ENCODE results near the gene TP53RK. TPM values are rescaled to one million over a fixed set of nuclear protein-coding genes. Genes with fewer than 3 reads are reported as not detected.

Gene TP53RK
- total and polyA plus RNA-seq, 2 experiments from 2014 or later, result 24.2 to 26.0 TPM

- Histone ChIP-seq H3K9me2 (ENCODE audit: insufficient read depth) (no peaks in the 10 kb centered on the region), H3K4me1 (ENCODE audit: insufficient read depth) (no peaks in the 10 kb centered on the region), H3K36me3 (ENCODE audit: insufficient read depth) (no peaks in the 10 kb centered on the region), H3K27ac (ENCODE audit: low read depth) (no peak overlapping the region), H3F3A (replicated peaks; ENCODE audit: low read depth) (no peaks in the 10 kb centered on the region), H3K79me2 (replicated peaks; ENCODE audit: insufficient read depth) (no peaks in the 10 kb centered on the region), H4K20me1 (replicated peaks; ENCODE audit: insufficient read depth) (no peaks in the 10 kb centered on the region; the same call in 1 of the 2 replicates), H2AFZ (no peak overlapping the region), H3K27me3 (ENCODE audit: insufficient read depth) (peaks cover 21% of the 10 kb centered on the region; the same call in 1 of the 2 replicates), H3K4me2 (no peak overlapping the region), H3K4me3 (no peak overlapping the region)
- Mint-ChIP-seq H3K36me3 (ENCODE audit: low read depth) (no peaks in the 10 kb centered on the region), H3K27me3 (ENCODE audit: insufficient read depth, low read depth, poor library complexity) (peaks cover 14% of the 10 kb centered on the region), H3K4me1 (peaks cover 10% of the 10 kb centered on the region), H3K9me3 (no peaks in the 10 kb centered on the region), H3K27ac (no peak overlapping the region), H3K4me3 (no peak overlapping the region)
- DNase-seq (ENCODE audit: low spot score) (no peak), ATAC-seq (no peak)
- no peak for TF ChIP-seq STAT1 (IDR thresholded peaks at IDR 0.05; ENCODE audit: unreplicated experiment)
- TF ChIP-seq, protein P1, sequence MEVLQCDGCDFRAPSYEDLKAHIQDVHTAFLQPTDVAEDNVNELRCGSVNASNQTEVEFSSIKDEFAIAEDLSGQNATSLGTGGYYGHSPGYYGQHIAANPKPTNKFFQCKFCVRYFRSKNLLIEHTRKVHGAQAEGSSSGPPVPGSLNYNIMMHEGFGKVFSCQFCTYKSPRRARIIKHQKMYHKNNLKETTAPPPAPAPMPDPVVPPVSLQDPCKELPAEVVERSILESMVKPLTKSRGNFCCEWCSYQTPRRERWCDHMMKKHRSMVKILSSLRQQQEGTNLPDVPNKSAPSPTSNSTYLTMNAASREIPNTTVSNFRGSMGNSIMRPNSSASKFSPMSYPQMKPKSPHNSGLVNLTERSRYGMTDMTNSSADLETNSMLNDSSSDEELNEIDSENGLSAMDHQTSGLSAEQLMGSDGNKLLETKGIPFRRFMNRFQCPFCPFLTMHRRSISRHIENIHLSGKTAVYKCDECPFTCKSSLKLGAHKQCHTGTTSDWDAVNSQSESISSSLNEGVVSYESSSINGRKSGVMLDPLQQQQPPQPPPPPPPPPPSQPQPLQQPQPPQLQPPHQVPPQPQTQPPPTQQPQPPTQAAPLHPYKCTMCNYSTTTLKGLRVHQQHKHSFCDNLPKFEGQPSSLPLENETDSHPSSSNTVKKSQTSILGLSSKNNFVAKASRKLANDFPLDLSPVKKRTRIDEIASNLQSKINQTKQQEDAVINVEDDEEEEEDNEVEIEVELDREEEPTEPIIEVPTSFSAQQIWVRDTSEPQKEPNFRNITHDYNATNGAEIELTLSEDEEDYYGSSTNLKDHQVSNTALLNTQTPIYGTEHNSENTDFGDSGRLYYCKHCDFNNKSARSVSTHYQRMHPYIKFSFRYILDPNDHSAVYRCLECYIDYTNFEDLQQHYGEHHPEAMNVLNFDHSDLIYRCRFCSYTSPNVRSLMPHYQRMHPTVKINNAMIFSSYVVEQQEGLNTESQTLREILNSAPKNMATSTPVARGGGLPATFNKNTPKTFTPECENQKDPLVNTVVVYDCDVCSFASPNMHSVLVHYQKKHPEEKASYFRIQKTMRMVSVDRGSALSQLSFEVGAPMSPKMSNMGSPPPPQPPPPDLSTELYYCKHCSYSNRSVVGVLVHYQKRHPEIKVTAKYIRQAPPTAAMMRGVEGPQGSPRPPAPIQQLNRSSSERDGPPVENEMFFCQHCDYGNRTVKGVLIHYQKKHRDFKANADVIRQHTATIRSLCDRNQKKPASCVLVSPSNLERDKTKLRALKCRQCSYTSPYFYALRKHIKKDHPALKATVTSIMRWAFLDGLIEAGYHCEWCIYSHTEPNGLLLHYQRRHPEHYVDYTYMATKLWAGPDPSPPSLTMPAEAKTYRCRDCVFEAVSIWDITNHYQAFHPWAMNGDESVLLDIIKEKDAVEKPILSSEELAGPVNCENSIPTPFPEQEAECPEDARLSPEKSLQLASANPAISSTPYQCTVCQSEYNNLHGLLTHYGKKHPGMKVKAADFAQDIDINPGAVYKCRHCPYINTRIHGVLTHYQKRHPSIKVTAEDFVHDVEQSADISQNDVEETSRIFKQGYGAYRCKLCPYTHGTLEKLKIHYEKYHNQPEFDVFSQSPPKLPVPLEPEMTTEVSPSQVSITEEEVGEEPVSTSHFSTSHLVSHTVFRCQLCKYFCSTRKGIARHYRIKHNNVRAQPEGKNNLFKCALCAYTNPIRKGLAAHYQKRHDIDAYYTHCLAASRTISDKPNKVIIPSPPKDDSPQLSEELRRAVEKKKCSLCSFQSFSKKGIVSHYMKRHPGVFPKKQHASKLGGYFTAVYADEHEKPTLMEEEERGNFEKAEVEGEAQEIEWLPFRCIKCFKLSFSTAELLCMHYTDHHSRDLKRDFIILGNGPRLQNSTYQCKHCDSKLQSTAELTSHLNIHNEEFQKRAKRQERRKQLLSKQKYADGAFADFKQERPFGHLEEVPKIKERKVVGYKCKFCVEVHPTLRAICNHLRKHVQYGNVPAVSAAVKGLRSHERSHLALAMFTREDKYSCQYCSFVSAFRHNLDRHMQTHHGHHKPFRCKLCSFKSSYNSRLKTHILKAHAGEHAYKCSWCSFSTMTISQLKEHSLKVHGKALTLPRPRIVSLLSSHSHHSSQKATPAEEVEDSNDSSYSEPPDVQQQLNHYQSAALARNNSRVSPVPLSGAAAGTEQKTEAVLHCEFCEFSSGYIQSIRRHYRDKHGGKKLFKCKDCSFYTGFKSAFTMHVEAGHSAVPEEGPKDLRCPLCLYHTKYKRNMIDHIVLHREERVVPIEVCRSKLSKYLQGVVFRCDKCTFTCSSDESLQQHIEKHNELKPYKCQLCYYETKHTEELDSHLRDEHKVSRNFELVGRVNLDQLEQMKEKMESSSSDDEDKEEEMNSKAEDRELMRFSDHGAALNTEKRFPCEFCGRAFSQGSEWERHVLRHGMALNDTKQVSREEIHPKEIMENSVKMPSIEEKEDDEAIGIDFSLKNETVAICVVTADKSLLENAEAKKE (CRISPR knock-in tag; IDR thresholded peaks at IDR 0.05), result no peak
- TF ChIP-seq, protein P2, sequence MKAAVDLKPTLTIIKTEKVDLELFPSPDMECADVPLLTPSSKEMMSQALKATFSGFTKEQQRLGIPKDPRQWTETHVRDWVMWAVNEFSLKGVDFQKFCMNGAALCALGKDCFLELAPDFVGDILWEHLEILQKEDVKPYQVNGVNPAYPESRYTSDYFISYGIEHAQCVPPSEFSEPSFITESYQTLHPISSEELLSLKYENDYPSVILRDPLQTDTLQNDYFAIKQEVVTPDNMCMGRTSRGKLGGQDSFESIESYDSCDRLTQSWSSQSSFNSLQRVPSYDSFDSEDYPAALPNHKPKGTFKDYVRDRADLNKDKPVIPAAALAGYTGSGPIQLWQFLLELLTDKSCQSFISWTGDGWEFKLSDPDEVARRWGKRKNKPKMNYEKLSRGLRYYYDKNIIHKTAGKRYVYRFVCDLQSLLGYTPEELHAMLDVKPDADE (IDR thresholded peaks at IDR 0.05), result no peak
- TF ChIP-seq JUNB (IDR thresholded peaks at IDR 0.05; ENCODE audit: unreplicated experiment), result no peak
- TF ChIP-seq, protein P3, sequence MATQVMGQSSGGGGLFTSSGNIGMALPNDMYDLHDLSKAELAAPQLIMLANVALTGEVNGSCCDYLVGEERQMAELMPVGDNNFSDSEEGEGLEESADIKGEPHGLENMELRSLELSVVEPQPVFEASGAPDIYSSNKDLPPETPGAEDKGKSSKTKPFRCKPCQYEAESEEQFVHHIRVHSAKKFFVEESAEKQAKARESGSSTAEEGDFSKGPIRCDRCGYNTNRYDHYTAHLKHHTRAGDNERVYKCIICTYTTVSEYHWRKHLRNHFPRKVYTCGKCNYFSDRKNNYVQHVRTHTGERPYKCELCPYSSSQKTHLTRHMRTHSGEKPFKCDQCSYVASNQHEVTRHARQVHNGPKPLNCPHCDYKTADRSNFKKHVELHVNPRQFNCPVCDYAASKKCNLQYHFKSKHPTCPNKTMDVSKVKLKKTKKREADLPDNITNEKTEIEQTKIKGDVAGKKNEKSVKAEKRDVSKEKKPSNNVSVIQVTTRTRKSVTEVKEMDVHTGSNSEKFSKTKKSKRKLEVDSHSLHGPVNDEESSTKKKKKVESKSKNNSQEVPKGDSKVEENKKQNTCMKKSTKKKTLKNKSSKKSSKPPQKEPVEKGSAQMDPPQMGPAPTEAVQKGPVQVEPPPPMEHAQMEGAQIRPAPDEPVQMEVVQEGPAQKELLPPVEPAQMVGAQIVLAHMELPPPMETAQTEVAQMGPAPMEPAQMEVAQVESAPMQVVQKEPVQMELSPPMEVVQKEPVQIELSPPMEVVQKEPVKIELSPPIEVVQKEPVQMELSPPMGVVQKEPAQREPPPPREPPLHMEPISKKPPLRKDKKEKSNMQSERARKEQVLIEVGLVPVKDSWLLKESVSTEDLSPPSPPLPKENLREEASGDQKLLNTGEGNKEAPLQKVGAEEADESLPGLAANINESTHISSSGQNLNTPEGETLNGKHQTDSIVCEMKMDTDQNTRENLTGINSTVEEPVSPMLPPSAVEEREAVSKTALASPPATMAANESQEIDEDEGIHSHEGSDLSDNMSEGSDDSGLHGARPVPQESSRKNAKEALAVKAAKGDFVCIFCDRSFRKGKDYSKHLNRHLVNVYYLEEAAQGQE (IDR thresholded peaks at IDR 0.05; ENCODE audit: unreplicated experiment), result no peak
- TF ChIP-seq EZH2 (IDR thresholded peaks at IDR 0.05; ENCODE audit: low read depth, unreplicated experiment), result no peak
- TF ChIP-seq ZNF331 (CRISPR knock-in tag; IDR thresholded peaks at IDR 0.05; ENCODE audit: low read depth), result no peak
- TF ChIP-seq POLR2AphosphoS5 (IDR thresholded peaks at IDR 0.05; ENCODE audit: low read depth), result no peak
- no peak for TF ChIP-seq CREB1 (CRISPR knock-in tag; IDR thresholded peaks at IDR 0.05; ENCODE audit: low read depth)
- no peak for TF ChIP-seq NANOG (IDR thresholded peaks at IDR 0.05; ENCODE audit: borderline replicate concordance)
- TF ChIP-seq, protein P4, sequence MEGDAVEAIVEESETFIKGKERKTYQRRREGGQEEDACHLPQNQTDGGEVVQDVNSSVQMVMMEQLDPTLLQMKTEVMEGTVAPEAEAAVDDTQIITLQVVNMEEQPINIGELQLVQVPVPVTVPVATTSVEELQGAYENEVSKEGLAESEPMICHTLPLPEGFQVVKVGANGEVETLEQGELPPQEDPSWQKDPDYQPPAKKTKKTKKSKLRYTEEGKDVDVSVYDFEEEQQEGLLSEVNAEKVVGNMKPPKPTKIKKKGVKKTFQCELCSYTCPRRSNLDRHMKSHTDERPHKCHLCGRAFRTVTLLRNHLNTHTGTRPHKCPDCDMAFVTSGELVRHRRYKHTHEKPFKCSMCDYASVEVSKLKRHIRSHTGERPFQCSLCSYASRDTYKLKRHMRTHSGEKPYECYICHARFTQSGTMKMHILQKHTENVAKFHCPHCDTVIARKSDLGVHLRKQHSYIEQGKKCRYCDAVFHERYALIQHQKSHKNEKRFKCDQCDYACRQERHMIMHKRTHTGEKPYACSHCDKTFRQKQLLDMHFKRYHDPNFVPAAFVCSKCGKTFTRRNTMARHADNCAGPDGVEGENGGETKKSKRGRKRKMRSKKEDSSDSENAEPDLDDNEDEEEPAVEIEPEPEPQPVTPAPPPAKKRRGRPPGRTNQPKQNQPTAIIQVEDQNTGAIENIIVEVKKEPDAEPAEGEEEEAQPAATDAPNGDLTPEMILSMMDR (conservative IDR thresholded peaks at IDR 0.05; ENCODE audit: low read depth in 2 of 2), result no peak
- TF ChIP-seq ZNF114 (CRISPR knock-in tag; IDR thresholded peaks at IDR 0.05), result no peak
- TF ChIP-seq EZH2phosphoT487 (IDR thresholded peaks at IDR 0.05; ENCODE audit: unreplicated experiment), result no peak
Measured at GRCh38 chr20:46646122-46646521, 43.1 kb downstream of the TP53RK start.
